Liver (tissue), 9 donors: ENCODE data around the gene CDHR2. TPM values are rescaled to one million over a fixed set of nuclear protein-coding genes. Genes with fewer than 3 reads are reported as not detected.

Experiments used
- DNase-seq: peaks from one replicate; pipeline ENCODE4 v3.0.0-alpha.2; 2017; ENCODE audit warnings: low spot score
- H3K27ac ChIP-seq, 2 donors: one replicate each; pipeline ENCODE4 v1.7.0; 2013; ENCODE audit warnings: inconsistent platforms in 2 of 2, low read length in 2 of 2, control low read depth in 1 of 2, low read depth in 1 of 2, mild to moderate bottlenecking in 1 of 2
- H3K27me3 ChIP-seq, 4 donors: one replicate each; pipeline versions ENCODE4 v1.6.1 to v1.7.0; 2013; ENCODE audit warnings: low read length in 3 of 4, inconsistent platforms in 1 of 4, mild to moderate bottlenecking in 1 of 4, moderate library complexity in 1 of 4; ENCODE audit not compliant: control insufficient read depth in 4 of 4, insufficient read depth in 4 of 4
- H3K36me3 ChIP-seq, 4 donors: one replicate each; pipeline versions ENCODE4 v1.6.1 to v1.7.0; 2013; ENCODE audit warnings: low read length in 3 of 4, mild to moderate bottlenecking in 3 of 4, low read depth in 1 of 4, moderate library complexity in 1 of 4; ENCODE audit not compliant: control insufficient read depth in 4 of 4, insufficient read depth in 3 of 4
- H3K4me1 ChIP-seq, 4 donors: one replicate each; pipeline versions ENCODE4 v1.6.1 to v1.7.0; 2013; ENCODE audit warnings: low read length in 3 of 4, mild to moderate bottlenecking in 3 of 4, moderate library complexity in 1 of 4; ENCODE audit not compliant: control insufficient read depth in 4 of 4, insufficient read depth in 4 of 4
- H3K4me3 ChIP-seq, 3 donors: one replicate each; pipeline versions ENCODE4 v1.6.1 to v1.7.0; 2013; ENCODE audit warnings: low read length in 3 of 3, control low read depth in 1 of 3, low read depth in 1 of 3, mild to moderate bottlenecking in 1 of 3
- H3K9ac ChIP-seq, 2 donors: one replicate each; pipeline ENCODE4 v1.7.0; 2013; ENCODE audit warnings: low read length in 2 of 2, mild to moderate bottlenecking in 2 of 2, moderate library complexity in 2 of 2, control low read depth in 1 of 2, low read depth in 1 of 2
- H3K9me3 ChIP-seq, 4 donors: one replicate each; pipeline versions ENCODE4 v1.6.1 to v1.7.0; 2013; ENCODE audit warnings: low read length in 3 of 4; ENCODE audit not compliant: control insufficient read depth in 4 of 4
- EGR1 ChIP-seq, 2 donors: IDR thresholded peaks; 2 replicates each; pipeline ENCODE4 v1.6.1; 2016 to 2018; ENCODE audit warnings: antibody characterized with exemption in 2 of 2, low read depth in 2 of 2
- FOXA1 ChIP-seq: IDR thresholded peaks from 2 replicates; pipeline ENCODE4 v1.6.1; 2016; ENCODE audit warnings: antibody characterized with exemption
- FOXA2 ChIP-seq: IDR thresholded peaks from 2 replicates; pipeline ENCODE4 v1.6.1; 2016; ENCODE audit warnings: antibody characterized with exemption
- GABPA ChIP-seq, 2 donors: IDR thresholded peaks in 1 of 2; conservative IDR thresholded peaks in 1 of 2; 2 replicates each; pipeline ENCODE4 v1.6.1; 2016; ENCODE audit warnings: antibody characterized with exemption in 2 of 2, mild to moderate bottlenecking in 1 of 2, moderate library complexity in 1 of 2
- HNF4A ChIP-seq, 2 donors: conservative IDR thresholded peaks; 2 replicates each; pipeline ENCODE4 v1.6.1; 2016; ENCODE audit warnings: antibody characterized with exemption in 2 of 2, mild to moderate bottlenecking in 2 of 2
- HNF4G ChIP-seq: IDR thresholded peaks from 2 replicates; pipeline ENCODE4 v1.6.1; 2016; ENCODE audit warnings: antibody characterized with exemption
- JUND ChIP-seq, 2 donors: IDR thresholded peaks; 2 replicates each; pipeline ENCODE4 v1.6.1; 2016; ENCODE audit warnings: antibody characterized with exemption in 2 of 2
- MAX ChIP-seq: IDR thresholded peaks from 2 replicates; pipeline ENCODE4 v1.6.1; 2016; ENCODE audit warnings: antibody characterized with exemption
- NR2F2 ChIP-seq: IDR thresholded peaks from 2 replicates; pipeline ENCODE4 v1.6.1; 2016; ENCODE audit warnings: antibody characterized with exemption
- RAD21 ChIP-seq, 2 donors: IDR thresholded peaks; 2 replicates each; pipeline ENCODE4 v1.6.1; 2016; ENCODE audit warnings: antibody characterized with exemption in 2 of 2, mild to moderate bottlenecking in 2 of 2
- RXRA ChIP-seq, 2 donors: IDR thresholded peaks; 2 replicates each; pipeline ENCODE4 v1.6.1; 2017 to 2018; ENCODE audit warnings: antibody characterized with exemption in 2 of 2, mild to moderate bottlenecking in 1 of 2
- SP1 ChIP-seq: IDR thresholded peaks from 2 replicates; pipeline ENCODE4 v1.6.1; 2018; ENCODE audit warnings: antibody characterized with exemption, mild to moderate bottlenecking
- TAF1 ChIP-seq: conservative IDR thresholded peaks from 2 replicates; pipeline ENCODE4 v1.6.1; 2016; ENCODE audit warnings: antibody characterized with exemption, mild to moderate bottlenecking
- YY1 ChIP-seq: IDR thresholded peaks from 2 replicates; pipeline ENCODE4 v1.6.1; 2016; ENCODE audit warnings: antibody characterized with exemption, mild to moderate bottlenecking
- ZBTB33 ChIP-seq: IDR thresholded peaks from 2 replicates; pipeline ENCODE4 v1.6.1; 2016; ENCODE audit warnings: antibody characterized with exemption
- WGBS: extraction: QIAGEN DNeasy Blood & Tissue Kit; methylation state at CpG from one replicate; pipeline ENCODE4 v1.1.7; 2013; 5-methylcytosine and 5-hydroxymethylcytosine counted together
- polyA plus RNA-seq, 2 donors: library from polyadenylated mRNA; stranded (reverse) in 1 of 2; unstranded in 1 of 2; fragments of 200-250 nt in 1 of 2; fragments of >200 nt in 1 of 2; fragmentation: Nextera tagmentation in 1 of 2; extraction: Ambion mirVana in 1 of 2; gene quantifications; one replicate each; pipeline versions ENCODE4 v1.2.1 to v1.2.3, GENCODE V29; 2013 to 2015
- total RNA-seq, 2 donors: library from RNA; depleted of rRNA; stranded (reverse); fragments of >200 nt; gene quantifications; one replicate each; pipeline ENCODE4 v1.2.3, GENCODE V29; 2014
- TF ChIP-seq, protein P1 (sequence below): IDR thresholded peaks from 2 replicates; pipeline ENCODE4 v1.6.1; 2016; ENCODE audit warnings: antibody characterized with exemption, mild to moderate bottlenecking
- TF ChIP-seq, protein P2 (sequence below): IDR thresholded peaks from 2 replicates; pipeline ENCODE4 v1.6.1; 2016; ENCODE audit warnings: antibody characterized with exemption
- donor health status: healthy.
- donor health status: healthy.
- donor health status: healthy.
- donor health status: healthy.
- donor health status: healthy.

Gene CDHR2
- total and polyA plus RNA-seq, 4 donors = 8.8 to 23.8 (median 16.6) TPM

GRCh38 chr5:176630681-176631222 lies 81.6 kb downstream of the CDHR2 start:
- Histone ChIP-seq H3K27ac (no peak overlapping the region), H3K4me3 (peak overlapping the region in 1 of 3 donors; percentile 27), H3K27me3 (peaks cover 4 to 24% (median 6%) of the 10 kb centered on the region in 4 donors), H3K4me1 (peaks cover 0 to 5% (median 5%) of the 10 kb centered on the region in 4 donors), H3K36me3 (no peaks in the 10 kb centered on the region), H3K9ac (no peak overlapping the region), H3K9me3 (no peaks in the 10 kb centered on the region)
- no peak for TF ChIP-seq NR2F2
- TF ChIP-seq SP1 = no peak
- TF ChIP-seq FOXA2 = no peak
- no peak for TF ChIP-seq MAX
- TF ChIP-seq EGR1 (IDR thresholded peaks at IDR 0.05; ENCODE audit: low read depth in 2 of 2) = no peak
- TF ChIP-seq ZBTB33 = no peak
- TF ChIP-seq GABPA (IDR thresholded peaks at IDR 0.05 in 1 of 2, conservative IDR thresholded peaks at IDR 0.05 in 1 of 2) = no peak
- DNase-seq = no peak
- WGBS = 9% methylated on average over 20 of the region's 20 CpGs

GRCh38 chr5:176631383-176632200 lies 82.5 kb downstream of the CDHR2 start:
- Histone ChIP-seq H3K27me3 (peaks cover 4 to 24% (median 6%) of the 10 kb centered on the region in 4 donors), H3K27ac (no peak overlapping the region), H3K9ac (no peak overlapping the region)

More at GRCh38 chr5:176631383-176632200, 82.5 kb downstream of the CDHR2 start:
- no peak overlapping the region for H3K4me3 ChIP-seq
- peaks cover 0 to 5% (median 5%) of the 10 kb centered on the region in 4 donors for H3K4me1 ChIP-seq
- 73% methylated on average over 7 of the region's 7 CpGs for WGBS
- no peaks in the 10 kb centered on the region for H3K9me3 ChIP-seq
- no peaks in the 10 kb centered on the region for H3K36me3 ChIP-seq
- TF ChIP-seq, protein P1, sequence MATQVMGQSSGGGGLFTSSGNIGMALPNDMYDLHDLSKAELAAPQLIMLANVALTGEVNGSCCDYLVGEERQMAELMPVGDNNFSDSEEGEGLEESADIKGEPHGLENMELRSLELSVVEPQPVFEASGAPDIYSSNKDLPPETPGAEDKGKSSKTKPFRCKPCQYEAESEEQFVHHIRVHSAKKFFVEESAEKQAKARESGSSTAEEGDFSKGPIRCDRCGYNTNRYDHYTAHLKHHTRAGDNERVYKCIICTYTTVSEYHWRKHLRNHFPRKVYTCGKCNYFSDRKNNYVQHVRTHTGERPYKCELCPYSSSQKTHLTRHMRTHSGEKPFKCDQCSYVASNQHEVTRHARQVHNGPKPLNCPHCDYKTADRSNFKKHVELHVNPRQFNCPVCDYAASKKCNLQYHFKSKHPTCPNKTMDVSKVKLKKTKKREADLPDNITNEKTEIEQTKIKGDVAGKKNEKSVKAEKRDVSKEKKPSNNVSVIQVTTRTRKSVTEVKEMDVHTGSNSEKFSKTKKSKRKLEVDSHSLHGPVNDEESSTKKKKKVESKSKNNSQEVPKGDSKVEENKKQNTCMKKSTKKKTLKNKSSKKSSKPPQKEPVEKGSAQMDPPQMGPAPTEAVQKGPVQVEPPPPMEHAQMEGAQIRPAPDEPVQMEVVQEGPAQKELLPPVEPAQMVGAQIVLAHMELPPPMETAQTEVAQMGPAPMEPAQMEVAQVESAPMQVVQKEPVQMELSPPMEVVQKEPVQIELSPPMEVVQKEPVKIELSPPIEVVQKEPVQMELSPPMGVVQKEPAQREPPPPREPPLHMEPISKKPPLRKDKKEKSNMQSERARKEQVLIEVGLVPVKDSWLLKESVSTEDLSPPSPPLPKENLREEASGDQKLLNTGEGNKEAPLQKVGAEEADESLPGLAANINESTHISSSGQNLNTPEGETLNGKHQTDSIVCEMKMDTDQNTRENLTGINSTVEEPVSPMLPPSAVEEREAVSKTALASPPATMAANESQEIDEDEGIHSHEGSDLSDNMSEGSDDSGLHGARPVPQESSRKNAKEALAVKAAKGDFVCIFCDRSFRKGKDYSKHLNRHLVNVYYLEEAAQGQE = no peak
- TF ChIP-seq RAD21 (IDR thresholded peaks at IDR 0.05) = no peak
- TF ChIP-seq FOXA2 = no peak
- no peak for TF ChIP-seq HNF4A (conservative IDR thresholded peaks at IDR 0.05)
- TF ChIP-seq TAF1 = no peak
- no peak for TF ChIP-seq MAX
- TF ChIP-seq JUND (IDR thresholded peaks at IDR 0.05) = no peak
- TF ChIP-seq YY1 = no peak
- TF ChIP-seq GABPA (IDR thresholded peaks at IDR 0.05 in 1 of 2, conservative IDR thresholded peaks at IDR 0.05 in 1 of 2) = no peak
- TF ChIP-seq EGR1 (IDR thresholded peaks at IDR 0.05; ENCODE audit: low read depth in 2 of 2) = no peak
- no peak for TF ChIP-seq RXRA (IDR thresholded peaks at IDR 0.05)
- no peak for TF ChIP-seq FOXA1
- TF ChIP-seq HNF4G = no peak
- TF ChIP-seq NR2F2 = no peak
- TF ChIP-seq, protein P2, sequence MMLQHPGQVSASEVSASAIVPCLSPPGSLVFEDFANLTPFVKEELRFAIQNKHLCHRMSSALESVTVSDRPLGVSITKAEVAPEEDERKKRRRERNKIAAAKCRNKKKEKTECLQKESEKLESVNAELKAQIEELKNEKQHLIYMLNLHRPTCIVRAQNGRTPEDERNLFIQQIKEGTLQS = no peak
- no peak for TF ChIP-seq ZBTB33
- TF ChIP-seq SP1 = no peak
- DNase-seq = no peak
